GM23338 (cell line): ENCODE results near the gene ARHGEF40. TPM values are rescaled to one million over a fixed set of nuclear protein-coding genes. Genes with fewer than 3 reads are reported as not detected.

Source experiments
- ATAC-seq: fragments of 200-7000 bp; cut with Tn5 transposase; 3 replicates; pipeline ENCODE4 v1.9.1; 2020
- DNase-seq: peaks from one replicate; pipeline ENCODE4 v3.0.0-alpha.2; 2015; ENCODE audit warnings: low spot score
- H2AFZ ChIP-seq: fragments of 200-600 bp; sonication (generic); 2 replicates; pipeline ENCODE4 v1.8.0; 2016; ENCODE audit warnings: antibody characterized with exemption, mild to moderate bottlenecking, moderate library complexity
- H3F3A ChIP-seq: fragments of 200-600 bp; sonication (generic); replicated peaks from 2 replicates; pipeline ENCODE4 v1.8.0; 2017; ENCODE audit warnings: antibody characterized with exemption, mixed run types, low read depth
- H3K27ac ChIP-seq: fragments of 200-600 bp; sonication (generic); 2 replicates; pipeline ENCODE4 v1.6.1; 2016; ENCODE audit warnings: low read depth
- H3K27me3 ChIP-seq: fragments of 200-600 bp; sonication (generic); 2 replicates; pipeline ENCODE4 v1.8.0; 2016; ENCODE audit warnings: mild to moderate bottlenecking, mixed run types, moderate library complexity; ENCODE audit not compliant: insufficient read depth
- H3K36me3 ChIP-seq: fragments of 200-600 bp; sonication (generic); 2 replicates; pipeline ENCODE4 v1.8.0; 2016; ENCODE audit warnings: mild to moderate bottlenecking; ENCODE audit not compliant: insufficient read depth
- H3K4me1 ChIP-seq: fragments of 200-600 bp; sonication (generic); 2 replicates; pipeline ENCODE4 v1.8.0; 2016; ENCODE audit warnings: mild to moderate bottlenecking, moderate library complexity; ENCODE audit not compliant: insufficient read depth
- H3K4me2 ChIP-seq: fragments of 200-600 bp; sonication (generic); 2 replicates; pipeline ENCODE4 v1.7.1; 2017; ENCODE audit warnings: mixed run types
- H3K4me3 ChIP-seq: fragments of 200-600 bp; sonication (generic); 2 replicates; pipeline ENCODE4 v1.6.1; 2016; ENCODE audit warnings: mixed run types
- H3K79me2 ChIP-seq: fragments of 200-600 bp; sonication (generic); replicated peaks from 2 replicates; pipeline ENCODE4 v1.8.0; 2017; ENCODE audit warnings: mild to moderate bottlenecking; ENCODE audit not compliant: insufficient read depth
- H3K9me2 ChIP-seq: fragments of 200-600 bp; sonication (generic); 2 replicates; pipeline ENCODE4 v1.8.0; 2017; ENCODE audit not compliant: insufficient read depth
- H4K20me1 ChIP-seq: fragments of 200-600 bp; sonication (generic); replicated peaks from 2 replicates; pipeline ENCODE4 v1.8.0; 2017; ENCODE audit warnings: mild to moderate bottlenecking; ENCODE audit not compliant: insufficient read depth
- H3K27ac Mint-ChIP-seq: 2 replicates; pipeline ENCODE4 v1.8.0; 2020; ENCODE audit warnings: inconsistent platforms, mild to moderate bottlenecking, moderate library complexity, mixed read lengths
- H3K27me3 Mint-ChIP-seq: 3 replicates; pipeline ENCODE4 v1.8.0; 2022; ENCODE audit warnings: low read depth, mild to moderate bottlenecking, moderate library complexity, mixed read lengths, inconsistent platforms; ENCODE audit not compliant: insufficient read depth, poor library complexity
- H3K36me3 Mint-ChIP-seq: 3 replicates; pipeline ENCODE4 v1.8.0; 2021; ENCODE audit warnings: low read depth, mild to moderate bottlenecking, inconsistent platforms, moderate library complexity, mixed read lengths
- H3K4me1 Mint-ChIP-seq: 3 replicates; pipeline ENCODE4 v1.8.0; 2020; ENCODE audit warnings: mild to moderate bottlenecking, inconsistent platforms, mixed read lengths
- H3K4me3 Mint-ChIP-seq: 3 replicates; pipeline ENCODE4 v1.8.0; 2021; ENCODE audit warnings: moderate library complexity, mild to moderate bottlenecking, inconsistent platforms, mixed read lengths
- H3K9me3 Mint-ChIP-seq: 3 replicates; pipeline ENCODE4 v1.8.0; 2020; ENCODE audit warnings: moderate library complexity, mild to moderate bottlenecking, inconsistent platforms, mixed read lengths
- ZNF114 ChIP-seq: fragments of 250-450 bp; sonication (Bioruptor Pico); IDR thresholded peaks from 2 replicates; pipeline ENCODE4 v1.5.0; 2020; ENCODE audit warnings: mild to moderate bottlenecking, moderate library complexity
- polyA plus RNA-seq: library from polyadenylated mRNA; unstranded; fragments of >200 nt; fragmentation: Nextera tagmentation; extraction: Ambion mirVana; gene quantifications from 2 replicates; pipeline ENCODE4 v1.2.1, GENCODE V29; 2016
- total RNA-seq: library from RNA; depleted of rRNA; stranded (reverse); fragments of >200 nt; shearing (Covaris generic); gene quantifications from 2 replicates; pipeline ENCODE4 v1.2.3, GENCODE V29; 2014
- TF ChIP-seq, protein P1 (sequence below), 2 experiments: fragments of 200-600 bp in 1 of 2; sonication (generic) in 1 of 2; conservative IDR thresholded peaks; 2 replicates each; pipeline versions ENCODE4 v1.5.1 to v1.6.1; 2016 to 2017; ENCODE audit warnings: antibody characterized with exemption in 2 of 2, low read depth in 2 of 2, mild to moderate bottlenecking in 2 of 2, moderate library complexity in 1 of 2
- TF ChIP-seq, protein P2 (sequence below): fragments of 250-450 bp; sonication (Bioruptor Pico); IDR thresholded peaks from 2 replicates; pipeline ENCODE4 v1.5.0; 2020; ENCODE audit warnings: mild to moderate bottlenecking, moderate library complexity

The ARHGEF40 gene
- total and polyA plus RNA-seq, 2 experiments from 2014 or later = 17.7 to 44.6 TPM

DNA sequence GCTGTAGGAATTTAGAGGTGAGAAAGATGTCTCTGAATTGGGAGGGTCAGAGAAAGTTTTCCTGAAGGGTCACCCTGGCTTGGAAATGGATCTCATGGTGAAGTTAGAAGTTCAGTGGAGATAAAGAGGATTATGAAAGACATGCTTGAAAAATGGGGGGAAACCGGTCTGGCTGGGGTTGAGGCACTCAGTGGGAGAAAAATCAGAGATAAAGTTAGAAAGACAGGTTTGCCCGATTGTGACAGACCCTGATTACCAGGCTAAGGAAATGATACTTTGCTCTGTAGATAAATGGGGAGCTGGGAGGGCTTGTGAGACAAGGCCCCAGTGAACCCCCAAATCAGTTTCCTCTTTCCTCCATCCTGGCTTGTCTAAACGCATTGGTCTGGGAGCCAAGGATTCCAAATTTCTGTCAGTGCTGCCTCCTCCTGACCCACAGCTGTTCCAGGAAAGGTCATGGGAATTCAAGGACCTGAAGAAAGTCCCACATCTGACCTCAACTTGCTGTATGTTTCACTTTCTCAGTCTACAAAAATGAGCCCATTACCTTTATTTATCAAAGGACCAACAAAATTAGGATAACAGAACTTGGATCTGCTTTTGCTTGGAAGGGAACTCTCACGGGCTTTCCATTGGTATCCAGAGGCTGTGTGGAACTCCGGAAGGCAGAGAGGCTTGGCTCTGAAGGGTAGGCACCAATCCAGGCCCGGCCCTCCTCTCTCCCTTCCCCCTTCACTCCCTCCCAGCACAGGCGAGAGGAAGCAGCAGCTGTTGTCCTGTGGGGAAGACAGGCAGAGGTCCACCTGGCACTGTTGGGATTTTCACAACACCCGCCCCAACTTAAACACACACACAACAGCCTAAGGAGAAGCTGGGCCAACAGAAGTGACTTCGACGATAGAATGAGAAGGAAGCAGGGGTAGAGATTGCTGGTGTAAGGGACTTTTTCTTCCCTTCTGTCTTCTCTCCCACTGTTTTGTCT lies 31.4 kb upstream of the ARHGEF40 start:
- Histone ChIP-seq H3K27ac (no peak overlapping the region), H3K27me3 (no peaks in the 10 kb centered on the region), H3K79me2 (no peaks in the 10 kb centered on the region), H3K36me3 (no peaks in the 10 kb centered on the region), H3K4me1 (peaks cover 10% of the 10 kb centered on the region), H3K9me2 (no peaks in the 10 kb centered on the region), H4K20me1 (no peaks in the 10 kb centered on the region), H3K4me2 (peak overlapping the region; percentile 44), H2AFZ (peak overlapping the region; percentile 33; the same call in 1 of the 2 replicates), H3F3A (no peaks in the 10 kb centered on the region), H3K4me3 (peak overlapping the region; percentile 12; the same call in 1 of the 2 replicates)
- no peaks in the 10 kb centered on the region; the same call in 2 of the 3 replicates for H3K9me3 Mint-ChIP-seq
- peak; percentile 80 for DNase-seq
- peak; percentile 95 for ATAC-seq
- 0 out of 3 replicates have a peak overlapping the region, but pooled peaks have one; percentile 33 for H3K4me3 Mint-ChIP-seq
- no peaks in the 10 kb centered on the region; the same call in 2 of the 3 replicates for H3K36me3 Mint-ChIP-seq
- TF ChIP-seq ZNF114 (CRISPR knock-in tag) = no peak
- TF ChIP-seq, protein P1, sequence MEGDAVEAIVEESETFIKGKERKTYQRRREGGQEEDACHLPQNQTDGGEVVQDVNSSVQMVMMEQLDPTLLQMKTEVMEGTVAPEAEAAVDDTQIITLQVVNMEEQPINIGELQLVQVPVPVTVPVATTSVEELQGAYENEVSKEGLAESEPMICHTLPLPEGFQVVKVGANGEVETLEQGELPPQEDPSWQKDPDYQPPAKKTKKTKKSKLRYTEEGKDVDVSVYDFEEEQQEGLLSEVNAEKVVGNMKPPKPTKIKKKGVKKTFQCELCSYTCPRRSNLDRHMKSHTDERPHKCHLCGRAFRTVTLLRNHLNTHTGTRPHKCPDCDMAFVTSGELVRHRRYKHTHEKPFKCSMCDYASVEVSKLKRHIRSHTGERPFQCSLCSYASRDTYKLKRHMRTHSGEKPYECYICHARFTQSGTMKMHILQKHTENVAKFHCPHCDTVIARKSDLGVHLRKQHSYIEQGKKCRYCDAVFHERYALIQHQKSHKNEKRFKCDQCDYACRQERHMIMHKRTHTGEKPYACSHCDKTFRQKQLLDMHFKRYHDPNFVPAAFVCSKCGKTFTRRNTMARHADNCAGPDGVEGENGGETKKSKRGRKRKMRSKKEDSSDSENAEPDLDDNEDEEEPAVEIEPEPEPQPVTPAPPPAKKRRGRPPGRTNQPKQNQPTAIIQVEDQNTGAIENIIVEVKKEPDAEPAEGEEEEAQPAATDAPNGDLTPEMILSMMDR (conservative IDR thresholded peaks at IDR 0.05; ENCODE audit: low read depth in 2 of 2) = peak in 1 of 2 experiments; percentile 20; a peak in 2 of 4 replicates
- TF ChIP-seq, protein P2, sequence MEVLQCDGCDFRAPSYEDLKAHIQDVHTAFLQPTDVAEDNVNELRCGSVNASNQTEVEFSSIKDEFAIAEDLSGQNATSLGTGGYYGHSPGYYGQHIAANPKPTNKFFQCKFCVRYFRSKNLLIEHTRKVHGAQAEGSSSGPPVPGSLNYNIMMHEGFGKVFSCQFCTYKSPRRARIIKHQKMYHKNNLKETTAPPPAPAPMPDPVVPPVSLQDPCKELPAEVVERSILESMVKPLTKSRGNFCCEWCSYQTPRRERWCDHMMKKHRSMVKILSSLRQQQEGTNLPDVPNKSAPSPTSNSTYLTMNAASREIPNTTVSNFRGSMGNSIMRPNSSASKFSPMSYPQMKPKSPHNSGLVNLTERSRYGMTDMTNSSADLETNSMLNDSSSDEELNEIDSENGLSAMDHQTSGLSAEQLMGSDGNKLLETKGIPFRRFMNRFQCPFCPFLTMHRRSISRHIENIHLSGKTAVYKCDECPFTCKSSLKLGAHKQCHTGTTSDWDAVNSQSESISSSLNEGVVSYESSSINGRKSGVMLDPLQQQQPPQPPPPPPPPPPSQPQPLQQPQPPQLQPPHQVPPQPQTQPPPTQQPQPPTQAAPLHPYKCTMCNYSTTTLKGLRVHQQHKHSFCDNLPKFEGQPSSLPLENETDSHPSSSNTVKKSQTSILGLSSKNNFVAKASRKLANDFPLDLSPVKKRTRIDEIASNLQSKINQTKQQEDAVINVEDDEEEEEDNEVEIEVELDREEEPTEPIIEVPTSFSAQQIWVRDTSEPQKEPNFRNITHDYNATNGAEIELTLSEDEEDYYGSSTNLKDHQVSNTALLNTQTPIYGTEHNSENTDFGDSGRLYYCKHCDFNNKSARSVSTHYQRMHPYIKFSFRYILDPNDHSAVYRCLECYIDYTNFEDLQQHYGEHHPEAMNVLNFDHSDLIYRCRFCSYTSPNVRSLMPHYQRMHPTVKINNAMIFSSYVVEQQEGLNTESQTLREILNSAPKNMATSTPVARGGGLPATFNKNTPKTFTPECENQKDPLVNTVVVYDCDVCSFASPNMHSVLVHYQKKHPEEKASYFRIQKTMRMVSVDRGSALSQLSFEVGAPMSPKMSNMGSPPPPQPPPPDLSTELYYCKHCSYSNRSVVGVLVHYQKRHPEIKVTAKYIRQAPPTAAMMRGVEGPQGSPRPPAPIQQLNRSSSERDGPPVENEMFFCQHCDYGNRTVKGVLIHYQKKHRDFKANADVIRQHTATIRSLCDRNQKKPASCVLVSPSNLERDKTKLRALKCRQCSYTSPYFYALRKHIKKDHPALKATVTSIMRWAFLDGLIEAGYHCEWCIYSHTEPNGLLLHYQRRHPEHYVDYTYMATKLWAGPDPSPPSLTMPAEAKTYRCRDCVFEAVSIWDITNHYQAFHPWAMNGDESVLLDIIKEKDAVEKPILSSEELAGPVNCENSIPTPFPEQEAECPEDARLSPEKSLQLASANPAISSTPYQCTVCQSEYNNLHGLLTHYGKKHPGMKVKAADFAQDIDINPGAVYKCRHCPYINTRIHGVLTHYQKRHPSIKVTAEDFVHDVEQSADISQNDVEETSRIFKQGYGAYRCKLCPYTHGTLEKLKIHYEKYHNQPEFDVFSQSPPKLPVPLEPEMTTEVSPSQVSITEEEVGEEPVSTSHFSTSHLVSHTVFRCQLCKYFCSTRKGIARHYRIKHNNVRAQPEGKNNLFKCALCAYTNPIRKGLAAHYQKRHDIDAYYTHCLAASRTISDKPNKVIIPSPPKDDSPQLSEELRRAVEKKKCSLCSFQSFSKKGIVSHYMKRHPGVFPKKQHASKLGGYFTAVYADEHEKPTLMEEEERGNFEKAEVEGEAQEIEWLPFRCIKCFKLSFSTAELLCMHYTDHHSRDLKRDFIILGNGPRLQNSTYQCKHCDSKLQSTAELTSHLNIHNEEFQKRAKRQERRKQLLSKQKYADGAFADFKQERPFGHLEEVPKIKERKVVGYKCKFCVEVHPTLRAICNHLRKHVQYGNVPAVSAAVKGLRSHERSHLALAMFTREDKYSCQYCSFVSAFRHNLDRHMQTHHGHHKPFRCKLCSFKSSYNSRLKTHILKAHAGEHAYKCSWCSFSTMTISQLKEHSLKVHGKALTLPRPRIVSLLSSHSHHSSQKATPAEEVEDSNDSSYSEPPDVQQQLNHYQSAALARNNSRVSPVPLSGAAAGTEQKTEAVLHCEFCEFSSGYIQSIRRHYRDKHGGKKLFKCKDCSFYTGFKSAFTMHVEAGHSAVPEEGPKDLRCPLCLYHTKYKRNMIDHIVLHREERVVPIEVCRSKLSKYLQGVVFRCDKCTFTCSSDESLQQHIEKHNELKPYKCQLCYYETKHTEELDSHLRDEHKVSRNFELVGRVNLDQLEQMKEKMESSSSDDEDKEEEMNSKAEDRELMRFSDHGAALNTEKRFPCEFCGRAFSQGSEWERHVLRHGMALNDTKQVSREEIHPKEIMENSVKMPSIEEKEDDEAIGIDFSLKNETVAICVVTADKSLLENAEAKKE (CRISPR knock-in tag) = 0 out of 2 replicates have a peak, but pooled peaks have one; percentile 3
- H3K4me1 Mint-ChIP-seq = peaks cover 26% of the 10 kb centered on the region
- peaks cover 16% of the 10 kb centered on the region for H3K27me3 Mint-ChIP-seq
- H3K27ac Mint-ChIP-seq = peak overlapping the region; percentile 33; the same call in 1 of the 2 replicates
